Activated CD4-positive, CD25-positive, alpha-beta regulatory T cell treated with anti-CD3 and anti-CD28 coated beads, Interleukin-2, amount 50 U/mL, for 16 hours (primary cell): ENCODE measurements around the gene NOD2.

Source experiments
- DNase-seq: peaks from one replicate; pipeline ENCODE4 v3.0.0-alpha.2; 2020; ENCODE audit warnings: low read depth, low spot score

The NOD2 gene

GRCh38 chr16:50692999-50693781, at the start of gene NOD2:
Gene NOD2, plus strand, starts transcription at chr16:50693606. Its CDS starts 5,890 bp downstream, at chr16:50699496.
- DNase-seq, result no peak

- no peak for DNase-seq
Measured at GRCh38 chr16:50644245-50644644, 49.2 kb upstream of the NOD2 start.

DNA sequence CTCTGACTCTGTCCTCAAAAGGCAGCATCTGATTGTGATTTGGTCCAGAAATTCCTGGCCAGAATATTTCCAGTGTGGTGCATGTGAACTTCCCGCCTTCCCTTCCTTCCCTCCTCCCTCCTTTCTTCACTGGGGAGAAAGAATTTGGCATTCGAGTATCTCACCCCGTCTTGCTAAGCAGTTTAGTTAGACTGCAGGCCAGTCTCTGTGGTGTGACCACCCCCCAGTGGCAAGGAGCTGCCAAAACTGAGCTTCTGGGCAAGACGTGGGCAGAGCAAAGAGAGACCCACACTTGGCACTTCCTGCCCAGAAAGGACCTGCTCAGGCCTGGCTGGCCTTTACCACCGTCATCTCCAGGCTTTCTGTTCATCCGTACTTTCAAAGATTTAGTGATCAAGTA, 48.7 kb upstream of the NOD2 start:
- no peak for DNase-seq

- no peak for DNase-seq
Measured at GRCh38 chr16:50645563-50646220, 47.7 kb upstream of the NOD2 start.

GRCh38 chr16:50646345-50646744, 47.1 kb upstream of the NOD2 start:
- DNase-seq, result no peak

GRCh38 chr16:50651835-50652438, 41.5 kb upstream of the NOD2 start:
- DNase-seq, result no peak

- DNase-seq, result no peak
Measured at GRCh38 chr16:50652836-50653425, 40.5 kb upstream of the NOD2 start.

DNA sequence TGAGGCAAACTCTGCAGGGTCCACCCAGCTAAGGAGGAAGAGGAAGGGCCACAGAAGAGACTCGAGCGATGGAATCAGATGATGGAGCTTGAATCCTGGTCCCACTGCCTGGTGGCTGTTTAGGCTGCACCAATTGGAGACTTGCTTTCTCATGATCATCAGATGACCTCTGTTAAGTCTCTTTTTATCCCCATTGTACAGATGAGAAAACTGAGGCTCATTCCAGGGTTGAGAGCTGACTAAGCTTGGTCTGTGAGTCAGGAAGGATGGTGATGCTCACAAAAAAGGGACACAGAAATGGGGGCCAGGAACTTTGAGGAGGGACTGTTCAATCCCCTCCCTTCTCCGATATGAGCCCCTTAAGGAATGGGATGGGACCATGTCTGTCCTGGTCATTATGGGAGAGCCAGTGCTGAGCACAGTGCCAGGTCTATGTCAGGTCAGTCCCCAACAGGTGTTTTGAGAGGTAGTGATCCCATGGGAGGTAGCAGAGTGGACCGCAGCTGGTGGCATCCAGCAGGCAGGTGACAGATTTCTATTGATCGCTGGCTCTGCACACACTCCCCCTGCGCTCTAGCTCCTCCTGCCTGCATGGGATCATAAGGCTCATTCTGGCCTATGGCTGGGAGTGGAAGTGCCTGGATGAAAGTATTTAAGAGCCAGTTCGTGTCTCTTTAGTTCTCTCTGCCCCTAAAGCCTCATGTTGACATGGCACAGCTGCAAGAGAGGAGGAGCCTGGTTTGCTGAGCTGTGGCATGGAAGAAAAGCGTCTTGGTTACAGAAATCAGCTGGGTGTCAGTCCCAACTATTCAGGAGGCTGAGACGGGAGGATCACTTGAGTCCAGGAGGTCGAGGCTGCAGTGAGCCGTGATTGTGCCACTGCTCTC, 39.5 kb upstream of the NOD2 start:
- DNase-seq, result no peak

DNA sequence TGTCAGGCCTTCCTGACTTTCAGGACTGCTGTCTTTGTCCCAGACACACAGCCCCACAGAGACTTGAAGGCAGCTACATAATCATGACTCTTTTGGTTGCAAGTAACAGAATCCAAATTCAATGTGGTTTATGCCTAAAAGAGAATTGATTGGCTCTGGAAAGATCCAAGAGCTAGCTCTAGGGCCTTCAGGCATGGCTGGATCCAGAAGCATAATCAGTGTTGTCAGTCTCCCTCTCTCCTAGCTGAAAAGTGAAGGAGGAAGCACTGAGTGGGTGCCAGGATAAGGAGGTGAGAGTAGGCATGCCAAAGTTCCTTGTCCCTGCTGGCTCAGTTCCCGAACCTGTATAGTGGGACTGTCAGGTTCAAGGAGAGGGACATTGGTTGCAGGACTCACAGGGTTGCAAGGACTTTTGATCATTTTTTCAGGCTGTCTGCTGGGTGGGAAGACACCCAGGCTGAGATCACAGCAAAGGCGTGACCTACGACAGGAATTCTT, 37.8 kb upstream of the NOD2 start:
- no peak for DNase-seq

DNA sequence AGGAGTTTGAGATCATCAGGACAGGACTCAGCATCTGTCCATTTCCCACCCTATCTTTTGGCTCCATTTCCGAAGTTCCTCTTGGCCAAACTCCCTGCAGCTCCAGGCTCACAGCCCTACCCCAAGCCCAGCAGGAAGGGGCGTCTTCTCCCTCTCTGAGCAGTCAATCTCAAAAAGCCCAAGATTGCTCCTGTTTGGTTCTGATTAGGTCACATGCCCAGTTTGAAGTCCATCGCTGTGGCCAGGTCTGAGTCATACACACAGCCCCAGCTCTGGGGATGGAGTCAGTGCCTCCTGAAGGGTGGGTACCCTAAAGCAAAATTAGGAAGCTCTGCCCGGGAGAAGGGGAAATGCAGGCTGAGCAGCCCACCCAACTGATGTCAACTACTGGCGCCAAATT, 36.2 kb upstream of the NOD2 start:
- DNase-seq, result no peak

- no peak for DNase-seq
Measured at GRCh38 chr16:50659806-50660205, 33.6 kb upstream of the NOD2 start.

- no peak for DNase-seq
Measured at GRCh38 chr16:50662306-50662940, 31.0 kb upstream of the NOD2 start.

GRCh38 chr16:50664270-50664669, 29.1 kb upstream of the NOD2 start:
- DNase-seq, result no peak

DNA sequence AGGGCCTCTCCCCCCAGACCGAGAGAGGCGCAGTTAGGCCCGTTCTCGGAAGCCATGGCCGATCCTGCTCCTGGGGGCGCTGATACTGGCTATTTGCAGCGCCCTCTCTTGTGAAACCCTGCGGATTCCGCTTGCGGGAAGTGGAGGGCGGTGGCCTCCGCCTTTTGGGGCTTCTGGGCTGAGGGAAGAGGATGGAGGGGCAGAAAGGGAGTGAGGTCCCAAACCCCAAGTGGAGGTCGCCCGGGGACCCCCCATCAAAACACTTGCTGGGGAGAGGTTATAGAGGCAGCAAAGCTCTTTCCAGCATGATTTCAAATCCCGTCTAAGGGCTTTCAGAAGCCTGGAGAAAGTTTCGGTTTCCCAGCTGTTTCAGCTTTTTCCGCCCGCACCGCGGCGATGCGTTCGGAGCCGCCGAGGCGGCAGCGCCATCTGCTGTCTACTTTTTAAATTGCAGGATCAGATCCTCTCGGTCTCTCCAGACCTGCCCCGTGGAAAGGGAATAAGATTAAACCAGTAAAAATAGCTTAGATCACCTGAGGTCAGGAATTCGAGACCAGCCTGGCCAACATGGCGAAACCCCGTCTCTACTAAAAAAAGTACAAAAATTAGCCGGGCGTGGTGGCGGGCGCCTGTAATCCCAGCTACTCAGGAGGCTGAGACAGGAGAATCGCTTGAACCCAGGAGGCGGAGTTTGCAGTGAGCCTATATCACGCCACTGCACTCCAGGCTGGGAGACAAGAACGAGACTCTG, 28.1 kb upstream of the NOD2 start:
- DNase-seq, result peak; percentile 65

DNA sequence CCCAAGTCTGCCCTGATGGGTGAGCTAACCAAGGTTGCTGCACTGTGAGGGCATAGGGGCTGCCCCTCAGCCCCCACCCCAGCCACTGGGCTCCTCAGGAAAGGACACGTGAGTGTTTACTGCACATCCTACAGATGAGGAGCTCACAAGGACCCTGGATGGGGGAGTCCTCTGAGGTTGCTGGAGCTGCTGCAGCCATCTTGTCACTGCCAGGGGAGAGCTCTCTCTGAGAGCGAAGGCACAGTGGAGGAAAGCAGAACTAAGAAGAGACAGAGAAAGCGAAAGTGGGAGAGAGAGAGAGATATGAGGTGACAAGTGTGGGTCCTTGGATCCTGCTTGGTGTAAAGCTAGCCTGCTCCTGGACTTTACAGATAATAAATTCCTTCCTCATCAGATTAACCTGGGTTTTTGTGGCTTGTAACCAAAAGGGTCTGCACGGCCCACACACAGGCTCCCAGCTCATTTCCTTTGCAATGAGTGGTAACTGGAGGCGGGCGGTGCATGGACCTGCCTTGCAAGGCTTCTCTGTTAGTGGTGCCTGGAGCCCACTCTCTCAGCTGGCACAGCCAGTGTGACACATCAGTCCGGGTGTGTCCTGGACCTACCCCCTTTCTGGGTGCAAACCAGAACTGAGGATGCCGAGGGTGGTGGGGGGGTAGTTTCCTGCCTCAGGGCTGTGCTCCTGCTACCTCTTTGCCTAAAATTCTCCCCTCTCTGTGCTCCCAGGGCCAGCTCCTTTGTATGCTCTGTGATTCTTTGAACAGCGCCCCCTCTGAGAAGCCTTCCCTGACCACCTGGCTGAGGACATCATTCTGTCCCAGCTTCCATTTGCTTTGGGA, 26.5 kb upstream of the NOD2 start:
- no peak for DNase-seq

- no peak for DNase-seq
Measured at GRCh38 chr16:50667497-50668367, 25.7 kb upstream of the NOD2 start.

DNA sequence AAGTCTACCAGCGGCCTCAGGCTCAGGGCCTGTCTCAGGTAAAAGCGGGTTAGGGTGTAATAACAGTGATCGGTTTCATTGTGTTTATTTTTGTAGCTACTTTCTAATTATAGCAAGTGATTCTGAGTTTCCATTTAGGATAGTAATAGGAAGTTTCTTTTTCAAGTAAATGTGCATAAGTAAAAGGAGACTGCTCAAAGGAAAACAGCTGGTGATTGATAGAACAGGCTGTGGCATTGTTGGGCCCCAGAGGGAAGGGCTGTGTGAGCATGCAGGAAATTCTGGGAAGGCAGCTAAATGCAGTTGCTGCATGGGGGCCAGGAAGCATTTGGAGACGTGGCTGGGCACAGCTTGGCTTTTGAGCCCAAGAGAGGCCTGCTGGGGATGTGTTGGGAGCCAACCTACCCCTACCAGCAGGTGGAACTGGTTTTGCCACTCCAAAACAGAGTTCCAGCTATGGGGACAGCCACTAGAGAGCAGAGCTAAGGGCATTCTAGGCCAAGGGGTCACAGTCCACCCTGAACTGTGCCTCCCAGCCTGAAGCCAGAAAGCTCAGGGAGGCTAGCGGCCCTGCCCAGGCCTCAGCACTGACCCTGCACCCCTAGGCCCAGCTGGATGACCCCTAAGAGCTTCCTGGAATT, 24.9 kb upstream of the NOD2 start:
- no peak for DNase-seq

GRCh38 chr16:50669741-50670140, 23.7 kb upstream of the NOD2 start:
- DNase-seq, result no peak
